IPS DF 6.9 (cell line): ENCODE measurements around the gene CCSER1.
"Not testable (repeated sequence)": the region's sequence is repeated elsewhere in the genome, so short reads cannot be mapped to it uniquely, and the experiment has no call there.

Source experiments
- DNase-seq: peaks from one replicate; pipeline ENCODE4 v3.0.0-alpha.2; 2013; ENCODE audit warnings: low read depth, low spot score
- H3K27ac ChIP-seq: one replicate; pipeline ENCODE4 v1.5.1; 2013; ENCODE audit warnings: low read length, control low read depth
- H3K27me3 ChIP-seq: 2 replicates; pipeline ENCODE4 v1.6.1; 2013; ENCODE audit warnings: mild to moderate bottlenecking, low read length; ENCODE audit not compliant: control insufficient read depth, insufficient read depth
- H3K36me3 ChIP-seq: 2 replicates; pipeline ENCODE4 v1.6.1; 2013; ENCODE audit warnings: low read length; ENCODE audit not compliant: control insufficient read depth, insufficient read depth
- H3K4me1 ChIP-seq: 2 replicates; pipeline ENCODE4 v1.6.1; 2013; ENCODE audit warnings: low read length; ENCODE audit not compliant: control insufficient read depth, insufficient read depth
- H3K4me3 ChIP-seq: 2 replicates; pipeline ENCODE4 v1.5.1; 2013; ENCODE audit warnings: mild to moderate bottlenecking, low read length
- H3K9me3 ChIP-seq: 2 replicates; pipeline ENCODE4 v1.6.1; 2013; ENCODE audit warnings: low read length, inconsistent platforms; ENCODE audit not compliant: control insufficient read depth, insufficient read depth
- WGBS: extraction: QIAGEN DNeasy Blood & Tissue Kit; methylation state at CpG from one replicate; pipeline ENCODE4 v1.1.7; 2013; ENCODE audit warnings: mixed read lengths, missing lambda C conversion rate; ENCODE audit not compliant: insufficient read length, insufficient coverage; 5-methylcytosine and 5-hydroxymethylcytosine counted together

The CCSER1 gene

GRCh38 chr4:90838859-90839258, 711.7 kb downstream of the CCSER1 start:
- not testable (repeated sequence) for H3K36me3 ChIP-seq, H3K27me3 ChIP-seq, DNase-seq, H3K9me3 ChIP-seq, H3K27ac ChIP-seq, H3K4me1 ChIP-seq, H3K4me3 ChIP-seq
- no CpG with 5 or more reads among the region's 22 CpGs for WGBS

DNA sequence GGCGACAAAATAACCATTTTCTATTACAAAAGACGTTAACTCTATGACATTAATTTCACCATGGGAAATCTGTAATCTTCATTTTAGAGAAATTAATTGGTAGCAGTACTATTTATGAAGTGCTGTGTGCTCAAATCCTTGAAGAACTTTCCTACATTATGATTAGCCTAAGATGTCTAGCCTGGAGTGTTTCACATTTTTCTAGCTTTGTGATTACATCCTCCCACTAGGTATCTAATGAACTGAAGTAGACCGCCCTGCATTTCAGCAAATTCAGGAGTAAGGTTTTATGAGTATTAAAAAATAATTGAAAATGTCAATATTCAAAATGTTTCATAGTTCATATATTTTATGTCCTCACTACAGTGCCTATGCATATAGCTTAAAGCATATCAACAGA, 713.1 kb downstream of the CCSER1 start:
- no peaks in the 10 kb centered on the region for H3K36me3 ChIP-seq
- H3K4me3 ChIP-seq, result no peak overlapping the region
- no peaks in the 10 kb centered on the region for H3K4me1 ChIP-seq
- H3K27me3 ChIP-seq, result no peaks in the 10 kb centered on the region
- no peaks in the 10 kb centered on the region for H3K9me3 ChIP-seq
- no peak for DNase-seq
- no CpG with 5 or more reads among the region's 3 CpGs for WGBS
- no peak overlapping the region for H3K27ac ChIP-seq

GRCh38 chr4:90840828-90841227, 713.6 kb downstream of the CCSER1 start:
- Histone ChIP-seq H3K27ac (no peak overlapping the region), H3K9me3 (no peaks in the 10 kb centered on the region), H3K36me3 (no peaks in the 10 kb centered on the region), H3K4me1 (no peaks in the 10 kb centered on the region), H3K27me3 (no peaks in the 10 kb centered on the region), H3K4me3 (no peak overlapping the region)
- no peak for DNase-seq

- Histone ChIP-seq H3K27me3 (no peaks in the 10 kb centered on the region), H3K36me3 (no peaks in the 10 kb centered on the region), H3K9me3 (no peaks in the 10 kb centered on the region), H3K4me1 (no peaks in the 10 kb centered on the region), H3K4me3 (no peak overlapping the region), H3K27ac (no peak overlapping the region)
- WGBS, result no CpG with 5 or more reads among the region's 1 CpG
- no peak for DNase-seq
Observed at GRCh38 chr4:90841676-90842075, 714.5 kb downstream of the CCSER1 start.

- Histone ChIP-seq H3K27me3 (no peaks in the 10 kb centered on the region), H3K9me3 (no peaks in the 10 kb centered on the region), H3K36me3 (no peaks in the 10 kb centered on the region), H3K4me1 (no peaks in the 10 kb centered on the region), H3K27ac (no peak overlapping the region), H3K4me3 (no peak overlapping the region)
- DNase-seq, result no peak
- WGBS, result no CpG with 5 or more reads among the region's 2 CpGs
Observed at GRCh38 chr4:90842960-90843359, 715.8 kb downstream of the CCSER1 start.

DNA sequence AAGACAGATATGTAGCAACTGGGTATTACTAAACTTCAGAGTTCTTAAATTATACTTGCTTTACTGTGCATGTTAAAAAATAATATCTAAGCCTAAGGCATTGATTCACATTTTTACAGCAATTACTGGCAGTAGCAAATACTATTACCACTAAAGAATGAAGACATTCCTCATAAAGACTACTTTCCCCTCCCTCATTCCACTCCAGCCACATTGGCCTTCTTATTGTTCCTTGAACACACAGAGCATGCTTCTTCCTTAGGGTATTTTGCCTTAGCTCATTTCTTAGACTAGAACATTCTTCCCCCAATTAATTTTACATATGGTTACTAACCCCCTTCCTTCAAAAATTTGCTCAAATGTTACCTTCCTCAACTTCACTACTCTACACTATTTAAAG, 717.0 kb downstream of the CCSER1 start:
- no peak for DNase-seq
- H3K36me3 ChIP-seq, result no peaks in the 10 kb centered on the region
- H3K27ac ChIP-seq, result no peak overlapping the region
- H3K4me1 ChIP-seq, result no peaks in the 10 kb centered on the region
- no peaks in the 10 kb centered on the region for H3K9me3 ChIP-seq
- no peak overlapping the region for H3K4me3 ChIP-seq
- H3K27me3 ChIP-seq, result no peaks in the 10 kb centered on the region

- no peak for DNase-seq
- Histone ChIP-seq H3K27me3 (no peaks in the 10 kb centered on the region), H3K36me3 (0 out of 2 replicates have a peak, but pooled peaks cover 3% of the 10 kb centered on the region), H3K4me1 (no peaks in the 10 kb centered on the region), H3K27ac (no peak overlapping the region), H3K4me3 (no peak overlapping the region), H3K9me3 (peaks cover 1% of the 10 kb centered on the region; the same call in 1 of the 2 replicates)
Observed at GRCh38 chr4:90845777-90846176, 718.6 kb downstream of the CCSER1 start.

DNA sequence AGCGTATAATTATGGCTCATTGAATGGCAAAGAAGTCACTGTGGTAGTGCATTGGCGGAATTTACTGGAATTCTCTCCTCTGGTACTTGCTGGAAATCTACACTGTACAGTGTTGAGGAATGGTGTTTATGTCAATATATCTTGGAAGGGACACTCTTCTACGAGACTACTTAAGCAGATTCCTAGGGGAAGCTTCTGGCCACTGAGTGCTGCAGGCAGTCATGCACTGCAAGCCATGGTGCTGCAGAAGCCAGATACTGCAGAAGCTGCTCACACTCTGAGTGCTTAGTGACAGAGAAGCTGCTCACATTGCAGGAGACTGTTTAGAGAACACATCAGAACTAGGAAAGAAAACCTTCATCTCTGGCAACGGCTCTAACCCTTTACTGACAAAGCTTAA, 725.0 kb downstream of the CCSER1 start:
- WGBS, result no CpG with 5 or more reads among the region's 4 CpGs
- Histone ChIP-seq H3K4me3 (no peak overlapping the region), H3K27ac (no peak overlapping the region), H3K27me3 (no peaks in the 10 kb centered on the region), H3K36me3 (0 out of 2 replicates have a peak, but pooled peaks cover 3% of the 10 kb centered on the region), H3K9me3 (peaks cover 1% of the 10 kb centered on the region; the same call in 1 of the 2 replicates), H3K4me1 (no peaks in the 10 kb centered on the region)
- DNase-seq, result no peak

- H3K36me3 ChIP-seq, result no peaks in the 10 kb centered on the region
- H3K9me3 ChIP-seq, result no peaks in the 10 kb centered on the region
- no peak overlapping the region for H3K4me3 ChIP-seq
- no peaks in the 10 kb centered on the region for H3K27me3 ChIP-seq
- no peaks in the 10 kb centered on the region for H3K4me1 ChIP-seq
- no peak for DNase-seq
- H3K27ac ChIP-seq, result no peak overlapping the region
Observed at GRCh38 chr4:90855111-90855510, 727.9 kb downstream of the CCSER1 start.

DNA sequence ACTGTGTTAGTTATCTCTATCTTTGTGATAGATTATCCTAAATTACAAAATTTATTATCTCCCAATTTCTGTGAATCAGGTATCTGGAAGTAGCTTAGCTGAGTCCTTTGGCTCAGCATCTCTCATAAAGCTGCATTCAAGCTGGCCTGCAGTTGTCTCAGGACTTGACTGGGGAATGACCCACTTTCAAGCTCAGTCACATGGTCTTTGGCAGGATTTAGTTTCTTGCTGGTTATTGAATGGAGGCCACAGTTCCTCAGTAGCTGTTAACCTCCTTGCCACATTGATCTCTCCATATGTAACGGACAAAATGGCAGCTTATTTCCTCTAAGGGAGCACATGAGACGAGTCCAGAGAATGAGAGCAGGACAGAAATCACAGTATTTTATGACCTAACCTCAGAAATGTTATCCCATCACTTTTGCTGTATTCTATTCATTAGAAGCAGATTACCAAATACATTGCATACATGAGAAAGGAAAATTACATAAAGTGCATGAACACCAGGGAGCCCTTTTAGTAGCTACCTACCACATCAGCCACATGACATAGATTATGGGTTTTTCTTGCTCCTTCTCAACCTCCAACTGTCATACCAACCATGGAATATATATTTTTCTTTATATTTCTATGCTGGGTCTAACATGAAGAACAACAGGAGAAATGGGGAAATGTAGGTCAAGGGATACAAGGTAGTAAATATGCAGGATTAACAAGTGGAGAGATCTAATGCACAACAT, 730.1 kb downstream of the CCSER1 start:
- Histone ChIP-seq H3K27ac (no peak overlapping the region), H3K9me3 (no peaks in the 10 kb centered on the region), H3K36me3 (no peaks in the 10 kb centered on the region), H3K27me3 (no peaks in the 10 kb centered on the region), H3K4me3 (no peak overlapping the region), H3K4me1 (no peaks in the 10 kb centered on the region)
- no peak for DNase-seq
- no CpG with 5 or more reads among the region's 2 CpGs for WGBS

DNA sequence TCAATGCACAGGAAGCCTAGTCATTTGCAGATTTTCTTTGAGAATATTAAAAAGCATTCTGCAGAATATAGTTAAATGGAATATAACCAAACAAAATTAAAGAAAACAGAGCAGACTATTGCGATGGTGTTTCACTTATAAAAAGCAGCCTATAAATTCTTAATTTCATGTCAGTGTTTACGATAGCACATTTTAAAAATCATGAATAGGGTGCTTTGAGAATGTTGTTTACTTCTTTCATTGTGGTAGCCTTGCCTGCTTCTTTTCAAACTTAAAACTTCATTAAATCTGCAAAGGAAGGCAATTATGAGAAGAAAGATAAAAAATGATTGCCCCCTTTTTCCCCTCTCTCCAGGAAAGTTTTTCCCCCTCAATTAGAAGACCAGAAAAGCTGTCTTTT, 748.6 kb downstream of the CCSER1 start:
- no peaks in the 10 kb centered on the region for H3K36me3 ChIP-seq
- no peak overlapping the region for H3K27ac ChIP-seq
- no peak overlapping the region for H3K4me3 ChIP-seq
- no CpG with 5 or more reads among the region's 2 CpGs for WGBS
- no peaks in the 10 kb centered on the region for H3K27me3 ChIP-seq
- no peak for DNase-seq
- no peaks in the 10 kb centered on the region for H3K4me1 ChIP-seq
- no peaks in the 10 kb centered on the region for H3K9me3 ChIP-seq
